Stomach smooth muscle (tissue), 2 donors: ENCODE measurements around the gene SRSF6.
"Not testable (repeated sequence)": the region's sequence is repeated elsewhere in the genome, so short reads cannot be mapped to it uniquely, and the experiment has no call there.

Experiments
- H3K27ac ChIP-seq: one replicate; pipeline ENCODE4 v1.7.0; 2013; ENCODE audit warnings: mild to moderate bottlenecking, low read length, inconsistent platforms
- H3K27me3 ChIP-seq, 2 donors: one replicate each; pipeline ENCODE4 v1.7.0; 2013; ENCODE audit warnings: low read length in 2 of 2; ENCODE audit not compliant: insufficient read depth in 2 of 2, control insufficient read depth in 1 of 2
- H3K36me3 ChIP-seq, 2 donors: one replicate each; pipeline ENCODE4 v1.7.0; 2013; ENCODE audit warnings: low read length in 2 of 2; ENCODE audit not compliant: control insufficient read depth in 2 of 2, insufficient read depth in 2 of 2
- H3K4me1 ChIP-seq: one replicate; pipeline ENCODE4 v1.7.0; 2013; ENCODE audit warnings: low read length; ENCODE audit not compliant: control insufficient read depth, insufficient read depth
- H3K4me3 ChIP-seq, 2 donors: one replicate each; pipeline ENCODE4 v1.7.0; 2013; ENCODE audit warnings: low read length in 2 of 2
- H3K9ac ChIP-seq, 2 donors: one replicate each; pipeline ENCODE4 v1.7.0; 2013; ENCODE audit warnings: low read length in 2 of 2, mild to moderate bottlenecking in 1 of 2
- H3K9me3 ChIP-seq, 2 donors: one replicate each; pipeline ENCODE4 v1.7.0; 2013; ENCODE audit warnings: low read length in 2 of 2; ENCODE audit not compliant: control insufficient read depth in 2 of 2
- donor health status: healthy.
- donor health status: Pancreatic carcinoma.

SRSF6 gene

DNA sequence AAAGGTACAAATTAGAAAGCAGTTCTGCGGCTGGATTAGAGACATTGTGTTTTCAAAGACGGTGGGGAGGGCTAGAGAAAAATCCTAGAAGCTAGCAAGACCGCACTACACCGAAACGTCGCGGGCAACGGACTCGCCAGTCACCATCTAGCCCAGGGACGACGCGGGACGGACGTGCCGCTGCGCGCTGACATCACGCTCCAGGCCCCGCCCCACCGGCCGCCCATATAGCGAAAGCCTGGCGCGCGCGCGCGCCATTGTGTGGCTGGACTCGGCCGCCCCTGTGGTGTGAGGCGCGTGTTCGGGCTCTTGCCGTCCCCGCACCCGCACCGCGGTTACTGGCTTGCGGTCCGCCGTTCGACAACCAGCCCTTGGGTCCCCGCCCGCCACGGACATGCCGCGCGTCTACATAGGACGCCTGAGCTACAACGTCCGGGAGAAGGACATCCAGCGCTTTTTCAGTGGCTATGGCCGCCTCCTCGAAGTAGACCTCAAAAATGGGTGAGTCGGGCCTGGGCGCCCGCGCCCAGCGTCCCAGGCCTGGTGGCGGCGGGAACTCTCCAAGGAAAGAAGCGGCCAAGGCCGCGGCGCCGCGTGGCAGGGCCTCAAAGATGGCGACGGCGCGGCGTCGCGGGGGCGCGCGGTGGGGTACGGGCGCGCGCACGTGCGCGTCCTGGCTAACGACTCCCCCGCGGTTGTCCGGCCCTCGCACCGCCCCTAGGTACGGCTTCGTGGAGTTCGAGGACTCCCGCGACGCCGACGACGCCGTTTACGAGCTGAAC, at the start of gene SRSF6:
SRSF6 (plus strand) TSS at position 257 of the 782 bp plus-strand sequence; CDS start at position 395, 138 bp downstream.
- peaks cover 21 to 22% of the 10 kb centered on the region in 2 donors for H3K36me3 ChIP-seq
- H3K9ac ChIP-seq = peak within 1 kb of the TSS; percentile 99 to 100
- H3K9me3 ChIP-seq = no peaks in the 10 kb centered on the region
- peak within 1 kb of the TSS; percentile 99 for H3K27ac ChIP-seq
- H3K4me1 ChIP-seq = peaks cover 20% of the 10 kb centered on the region
- H3K4me3 ChIP-seq = peak within 1 kb of the TSS; percentile 92 to 97
- H3K27me3 ChIP-seq = no peaks in the 10 kb centered on the region

- no peak overlapping the region for H3K27ac ChIP-seq
- no peaks in the 10 kb centered on the region for H3K4me1 ChIP-seq
- H3K9ac ChIP-seq = no peak overlapping the region
- H3K9me3 ChIP-seq = peaks cover 5% of the 10 kb centered on the region in 2 donors
- peaks cover 0 to 3% of the 10 kb centered on the region in 2 donors for H3K27me3 ChIP-seq
- H3K36me3 ChIP-seq = no peaks in the 10 kb centered on the region
- no peak overlapping the region for H3K4me3 ChIP-seq
These were observed 48.7 kb upstream of the SRSF6 start for GRCh38 chr20:43408848-43409576.

- Histone ChIP-seq H3K4me3 (no peak overlapping the region), H3K27me3 (peaks cover 0 to 3% of the 10 kb centered on the region in 2 donors), H3K9me3 (peaks cover 5% of the 10 kb centered on the region in 2 donors), H3K4me1 (no peaks in the 10 kb centered on the region), H3K9ac (no peak overlapping the region), H3K27ac (no peak overlapping the region), H3K36me3 (no peaks in the 10 kb centered on the region)
These were observed 48.2 kb upstream of the SRSF6 start for GRCh38 chr20:43409577-43409913.

- Histone ChIP-seq H3K27me3 (no peaks in the 10 kb centered on the region), H3K27ac (no peak overlapping the region), H3K9me3 (peaks cover 3 to 13% of the 10 kb centered on the region in 2 donors), H3K36me3 (no peaks in the 10 kb centered on the region), H3K9ac (no peak overlapping the region), H3K4me3 (no peak overlapping the region), H3K4me1 (no peaks in the 10 kb centered on the region)
These were observed 41.9 kb upstream of the SRSF6 start for GRCh38 chr20:43415661-43416430.

DNA sequence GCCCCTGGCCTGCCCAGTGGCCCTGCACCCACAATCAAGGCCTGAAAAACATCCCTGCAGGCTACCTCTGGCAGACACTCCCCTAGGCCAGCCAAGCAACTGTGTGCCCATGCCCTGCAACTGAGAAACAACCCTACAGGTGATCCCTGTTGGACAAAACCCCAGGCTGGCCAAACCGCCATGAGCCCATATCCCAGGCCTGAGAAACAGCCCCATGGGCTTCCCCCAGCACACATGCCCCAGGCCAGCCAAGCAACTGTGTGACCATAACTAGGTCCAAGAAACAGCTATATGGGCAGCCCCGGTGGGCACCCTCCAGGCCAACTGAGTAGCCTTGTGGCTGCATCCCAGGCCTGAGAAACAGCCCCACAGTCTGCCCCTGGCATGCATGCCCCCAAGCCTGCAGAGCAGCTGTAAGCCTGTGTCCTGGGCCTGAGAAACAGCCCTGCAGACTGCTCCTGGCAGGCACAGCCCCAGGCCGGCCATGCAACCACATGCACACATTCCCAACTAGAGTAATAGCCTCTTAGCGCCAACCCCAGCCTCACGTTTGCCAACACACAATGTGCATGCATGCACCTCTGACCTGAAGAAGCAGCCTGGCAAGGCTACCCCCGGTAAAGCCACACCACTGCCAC, 41.0 kb upstream of the SRSF6 start:
- Histone ChIP-seq H3K4me3 (no peak overlapping the region), H3K27me3 (no peaks in the 10 kb centered on the region), H3K27ac (no peak overlapping the region), H3K9ac (no peak overlapping the region), H3K36me3 (no peaks in the 10 kb centered on the region), H3K4me1 (no peaks in the 10 kb centered on the region), H3K9me3 (peaks cover 3 to 16% of the 10 kb centered on the region in 2 donors)

DNA sequence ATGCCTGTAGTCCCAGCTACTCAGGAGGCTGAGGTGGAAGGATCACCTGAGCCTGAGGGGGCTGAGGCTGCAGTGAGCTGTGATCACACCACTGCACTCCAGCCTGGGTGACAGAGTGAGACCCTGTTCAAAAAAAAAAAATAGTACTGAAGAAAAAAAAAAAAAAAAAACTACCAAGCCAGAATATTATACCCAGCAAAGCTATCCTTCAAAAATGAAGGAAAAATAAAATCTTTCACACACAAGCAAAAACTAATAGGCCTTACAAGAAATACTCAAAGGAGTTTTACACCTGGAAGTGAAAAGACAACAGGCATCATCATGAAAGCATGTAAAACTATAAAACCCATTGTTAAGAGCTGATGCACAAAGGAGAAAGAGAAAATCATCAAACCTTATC, 37.5 kb upstream of the SRSF6 start:
- Histone ChIP-seq H3K9ac (no peak overlapping the region), H3K9me3 (peaks cover 3 to 16% of the 10 kb centered on the region in 2 donors), H3K4me1 (no peaks in the 10 kb centered on the region), H3K36me3 (no peaks in the 10 kb centered on the region), H3K27me3 (no peaks in the 10 kb centered on the region), H3K27ac (no peak overlapping the region), H3K4me3 (no peak overlapping the region)

DNA sequence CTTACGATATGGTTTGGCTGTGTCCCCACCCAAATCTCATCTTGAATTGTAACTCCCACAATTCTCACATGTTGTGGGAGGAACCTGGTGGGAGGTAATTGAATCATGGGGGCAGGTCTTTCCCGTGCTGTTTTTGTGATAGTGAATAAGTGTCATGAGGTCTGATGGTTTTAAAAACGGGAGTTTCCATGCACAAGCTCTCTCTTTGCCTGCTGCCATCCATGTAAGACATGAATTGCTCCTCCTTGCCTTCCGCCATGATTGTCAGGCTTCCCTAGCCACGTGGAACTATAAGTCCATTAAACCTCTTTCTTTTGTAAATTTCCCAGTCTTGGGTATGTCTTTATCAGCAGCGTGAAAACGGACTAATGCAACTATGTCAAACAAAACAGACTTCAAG, 36.8 kb upstream of the SRSF6 start:
- peaks cover 3 to 16% of the 10 kb centered on the region in 2 donors for H3K9me3 ChIP-seq
- not testable (repeated sequence) for H3K27me3 ChIP-seq, H3K4me1 ChIP-seq, H3K9ac ChIP-seq, H3K36me3 ChIP-seq, H3K27ac ChIP-seq, H3K4me3 ChIP-seq

- H3K9me3 ChIP-seq = no peaks in the 10 kb centered on the region
- H3K36me3 ChIP-seq = no peaks in the 10 kb centered on the region
- H3K4me1 ChIP-seq = no peaks in the 10 kb centered on the region
- peaks cover 0 to 3% of the 10 kb centered on the region in 2 donors for H3K27me3 ChIP-seq
- no peak overlapping the region for H3K27ac ChIP-seq
- no peak overlapping the region for H3K9ac ChIP-seq
- no peak overlapping the region for H3K4me3 ChIP-seq
These were observed 31.5 kb upstream of the SRSF6 start for GRCh38 chr20:43426172-43426571.

DNA sequence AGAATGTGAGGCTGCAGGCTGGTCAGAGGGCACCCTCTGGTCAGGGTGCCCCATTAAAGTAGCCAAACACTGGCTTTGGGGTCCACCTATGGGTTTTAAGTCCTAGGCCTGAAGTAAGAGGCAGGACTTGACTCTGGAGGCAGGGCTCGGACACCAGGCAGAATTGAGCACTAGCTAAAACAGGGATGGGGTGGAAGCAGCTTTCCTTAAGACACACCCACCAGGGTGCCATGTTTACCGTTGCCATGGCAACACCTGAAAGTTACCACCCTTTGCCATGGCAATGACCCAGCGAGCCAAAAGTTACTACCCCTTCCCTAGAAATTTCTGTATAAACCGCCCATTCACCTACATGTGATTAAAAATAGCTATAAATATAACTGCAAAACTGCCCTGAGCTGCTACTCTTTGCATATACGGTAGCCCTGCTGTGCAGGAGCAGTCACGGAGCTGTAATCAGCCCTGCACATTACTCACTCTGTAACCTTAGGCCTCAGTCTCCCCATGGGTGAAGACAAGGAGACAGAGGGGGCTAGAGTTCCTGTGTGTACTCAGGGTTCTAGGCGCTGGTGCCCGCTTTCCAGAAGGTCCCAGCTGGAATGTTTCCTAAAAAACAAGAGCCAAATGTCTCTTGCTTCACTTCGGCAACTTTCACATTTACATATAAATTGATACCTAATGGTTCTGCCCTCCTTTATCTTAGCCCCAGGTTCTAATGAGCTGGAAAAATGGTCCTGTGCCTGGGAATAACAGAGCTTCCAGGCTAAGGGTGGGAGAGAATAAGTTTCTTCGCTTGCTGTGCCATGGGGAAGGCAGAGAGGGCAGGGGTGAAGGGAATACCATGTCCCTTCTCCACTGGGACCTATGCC, 27.2 kb upstream of the SRSF6 start:
- Histone ChIP-seq H3K36me3 (no peaks in the 10 kb centered on the region), H3K4me3 (no peak overlapping the region)

More for the DNA sequence above, 27.2 kb upstream of the SRSF6 start:
- Histone ChIP-seq H3K4me1 (no peaks in the 10 kb centered on the region), H3K9ac (no peak overlapping the region), H3K9me3 (peaks cover 0 to 3% of the 10 kb centered on the region in 2 donors), H3K27ac (no peak overlapping the region), H3K27me3 (peaks cover 0 to 3% of the 10 kb centered on the region in 2 donors)
